ENCODE data around the gene KCTD16.

Gene KCTD16

DNA sequence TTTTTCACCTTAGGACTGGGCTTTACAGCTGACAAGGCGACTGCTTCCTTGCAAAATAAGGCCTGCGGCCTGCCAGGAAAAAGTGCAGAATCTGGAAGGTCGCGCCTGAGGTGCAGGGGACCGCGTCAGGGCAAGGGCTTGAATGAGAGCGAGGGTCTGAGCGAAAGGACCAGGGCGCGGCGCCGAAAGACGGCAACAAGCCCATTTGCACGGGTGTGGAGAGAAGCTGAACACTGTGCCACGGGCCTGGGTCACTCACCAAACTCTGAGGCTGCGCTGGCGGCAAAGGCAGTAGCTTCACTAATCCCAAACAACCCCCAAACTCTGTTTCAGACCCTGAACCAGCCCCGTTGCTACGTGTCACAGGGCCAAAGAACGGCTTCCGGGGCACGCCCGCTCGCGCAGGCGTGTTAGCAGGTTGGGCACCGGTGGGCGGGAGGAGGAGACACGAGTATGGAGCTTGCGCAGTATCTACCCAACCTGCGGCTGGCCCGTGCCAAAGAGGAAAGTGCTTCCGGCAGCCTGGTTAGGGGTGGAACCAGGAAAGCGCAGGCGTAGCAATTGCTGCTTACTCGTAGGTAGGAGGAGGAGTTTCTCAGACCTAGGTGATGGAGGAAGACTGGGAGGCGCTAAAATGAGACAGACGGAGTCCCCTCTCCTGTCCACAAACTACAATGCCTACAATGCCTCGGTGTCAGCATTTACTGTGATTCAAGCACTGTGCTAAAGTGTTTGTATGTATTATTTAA is at the start of gene KCTD16, which contains the start of gene YIPF5:
TSS of gene KCTD16 (plus strand) at position 598 of the 749 bp plus-strand sequence.
TSS of gene YIPF5 (minus strand) at position 384 of the 749 bp plus-strand sequence. CDS start 704 bp downstream, outside the sequence.
- Mint-ChIP-seq H3K27me3 (ENCODE audit: low read depth, poor library complexity) (peaks cover 3% of the 10 kb centered on the region), H3K4me1 (peaks cover 35% of the 10 kb centered on the region), H3K4me3 (peak within 1 kb of the TSS; percentile 94), H3K27ac (peak within 1 kb of the TSS; percentile 96), H3K36me3 (ENCODE audit: low read depth) (peaks cover 23% of the 10 kb centered on the region), H3K9me3 (no peaks in the 10 kb centered on the region)
- peak; percentile 91 for DNase-seq
- TF ChIP-seq, protein P1, sequence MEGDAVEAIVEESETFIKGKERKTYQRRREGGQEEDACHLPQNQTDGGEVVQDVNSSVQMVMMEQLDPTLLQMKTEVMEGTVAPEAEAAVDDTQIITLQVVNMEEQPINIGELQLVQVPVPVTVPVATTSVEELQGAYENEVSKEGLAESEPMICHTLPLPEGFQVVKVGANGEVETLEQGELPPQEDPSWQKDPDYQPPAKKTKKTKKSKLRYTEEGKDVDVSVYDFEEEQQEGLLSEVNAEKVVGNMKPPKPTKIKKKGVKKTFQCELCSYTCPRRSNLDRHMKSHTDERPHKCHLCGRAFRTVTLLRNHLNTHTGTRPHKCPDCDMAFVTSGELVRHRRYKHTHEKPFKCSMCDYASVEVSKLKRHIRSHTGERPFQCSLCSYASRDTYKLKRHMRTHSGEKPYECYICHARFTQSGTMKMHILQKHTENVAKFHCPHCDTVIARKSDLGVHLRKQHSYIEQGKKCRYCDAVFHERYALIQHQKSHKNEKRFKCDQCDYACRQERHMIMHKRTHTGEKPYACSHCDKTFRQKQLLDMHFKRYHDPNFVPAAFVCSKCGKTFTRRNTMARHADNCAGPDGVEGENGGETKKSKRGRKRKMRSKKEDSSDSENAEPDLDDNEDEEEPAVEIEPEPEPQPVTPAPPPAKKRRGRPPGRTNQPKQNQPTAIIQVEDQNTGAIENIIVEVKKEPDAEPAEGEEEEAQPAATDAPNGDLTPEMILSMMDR (IDR thresholded peaks at IDR 0.05): no peak

DNA sequence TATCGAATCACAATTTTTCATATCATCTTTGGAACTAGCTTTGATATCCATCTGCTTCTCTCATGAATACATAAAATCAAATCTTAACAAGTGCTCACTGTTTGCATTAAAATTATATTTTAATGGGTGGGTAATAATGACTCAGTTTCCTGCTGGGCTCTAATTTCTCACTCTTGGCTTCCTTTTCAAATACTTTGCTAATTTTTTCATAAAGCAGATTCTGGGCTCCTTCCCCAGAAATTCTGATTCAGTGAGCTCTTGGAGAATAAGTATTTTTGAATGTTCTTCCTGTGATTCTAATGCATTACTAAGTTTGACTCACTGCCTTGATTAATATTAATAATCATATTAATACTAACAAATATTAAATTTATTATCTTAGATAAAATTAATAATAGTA is 49.1 kb upstream of the KCTD16 start:
- DNase-seq: no peak
- H3K27me3 Mint-ChIP-seq (ENCODE audit: low read depth, poor library complexity): no peaks in the 10 kb centered on the region
- H3K4me1 Mint-ChIP-seq: peaks cover 6% of the 10 kb centered on the region
- TF ChIP-seq, protein P1 (IDR thresholded peaks at IDR 0.05): no peak
- no peaks in the 10 kb centered on the region for H3K36me3 Mint-ChIP-seq (ENCODE audit: low read depth)
- no peak overlapping the region for H3K4me3 Mint-ChIP-seq
- peaks cover 11% of the 10 kb centered on the region for H3K9me3 Mint-ChIP-seq
- no peak overlapping the region for H3K27ac Mint-ChIP-seq

DNA sequence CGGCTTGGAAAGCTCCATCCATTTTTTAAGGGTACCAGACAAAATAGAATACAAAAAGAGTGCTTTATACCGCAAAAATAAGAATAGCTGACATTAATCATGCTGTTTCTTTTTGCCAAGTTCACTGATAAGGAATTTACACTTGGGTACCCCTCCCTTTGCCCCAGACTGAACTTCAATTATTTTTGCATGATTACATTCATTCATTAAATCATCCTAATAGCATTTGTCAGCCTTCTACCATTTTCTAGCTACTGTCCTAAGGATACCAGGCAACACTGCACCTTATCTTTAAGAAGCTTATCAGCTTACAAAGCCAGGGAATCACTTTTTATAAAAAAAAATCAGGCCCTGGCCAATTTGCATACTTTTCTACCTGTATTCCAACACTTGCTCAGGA is 48.6 kb upstream of the KCTD16 start:
- Mint-ChIP-seq H3K9me3 (peaks cover 11% of the 10 kb centered on the region), H3K4me3 (no peak overlapping the region), H3K4me1 (peaks cover 6% of the 10 kb centered on the region), H3K36me3 (ENCODE audit: low read depth) (no peaks in the 10 kb centered on the region), H3K27me3 (ENCODE audit: low read depth, poor library complexity) (no peaks in the 10 kb centered on the region), H3K27ac (no peak overlapping the region)
- TF ChIP-seq, protein P1 (IDR thresholded peaks at IDR 0.05): no peak
- DNase-seq: no peak

DNA sequence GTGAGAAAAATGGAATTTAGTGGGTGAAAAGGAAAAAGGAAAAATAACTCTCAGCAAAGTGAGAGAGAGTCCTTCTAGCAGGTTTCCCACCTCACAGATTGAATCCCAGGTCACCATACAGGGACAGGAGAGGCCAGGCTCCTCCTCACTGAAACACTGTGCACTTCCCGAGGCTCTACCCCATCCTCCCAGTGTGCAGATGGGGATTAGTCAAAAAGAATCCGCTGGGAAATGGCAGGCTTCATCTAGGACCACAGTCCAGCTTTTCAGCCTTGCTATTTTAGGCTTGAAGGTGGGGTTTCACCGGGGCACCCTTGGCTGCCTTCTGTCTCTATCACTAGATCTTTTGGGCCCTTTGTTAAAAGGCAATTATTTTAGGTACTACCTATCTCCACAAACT is 48.0 kb upstream of the KCTD16 start:
- Mint-ChIP-seq H3K4me1 (peaks cover 1% of the 10 kb centered on the region), H3K4me3 (no peak overlapping the region), H3K27me3 (ENCODE audit: low read depth, poor library complexity) (no peaks in the 10 kb centered on the region), H3K36me3 (ENCODE audit: low read depth) (no peaks in the 10 kb centered on the region), H3K27ac (no peak overlapping the region), H3K9me3 (peaks cover 11% of the 10 kb centered on the region)
- TF ChIP-seq, protein P1 (IDR thresholded peaks at IDR 0.05): no peak
- DNase-seq: no peak

DNA sequence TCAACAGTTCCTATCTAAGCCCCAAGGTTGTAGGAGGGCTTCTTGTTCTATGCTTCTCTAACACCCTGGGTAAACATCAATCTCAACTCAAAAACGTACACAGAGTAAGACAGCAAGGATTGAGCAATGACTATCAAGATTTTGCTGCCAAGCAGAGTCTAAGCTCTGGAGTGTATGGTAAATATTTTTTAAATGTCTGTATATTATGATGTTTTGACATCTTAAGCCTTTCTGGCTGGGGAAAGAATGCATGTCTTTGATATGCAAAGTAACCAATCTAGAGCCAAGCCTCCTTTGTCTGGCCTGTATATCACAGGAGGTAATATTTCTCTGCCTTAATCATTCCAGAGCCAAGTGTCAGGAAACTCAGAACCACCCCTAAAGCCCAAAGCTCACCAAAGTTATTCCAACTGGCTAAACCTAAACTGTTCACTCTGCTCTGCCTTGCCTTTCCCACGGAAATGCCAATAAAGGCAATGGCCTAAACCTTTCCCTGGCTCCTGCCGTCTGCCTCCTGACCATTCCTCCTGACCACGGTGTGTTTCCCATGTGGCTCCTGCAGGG is 45.4 kb upstream of the KCTD16 start:
- H3K36me3 Mint-ChIP-seq (ENCODE audit: low read depth): no peaks in the 10 kb centered on the region
- H3K27me3 Mint-ChIP-seq (ENCODE audit: low read depth, poor library complexity): no peaks in the 10 kb centered on the region
- no peak overlapping the region for H3K27ac Mint-ChIP-seq
- H3K9me3 Mint-ChIP-seq: peaks cover 2% of the 10 kb centered on the region
- TF ChIP-seq, protein P1 (IDR thresholded peaks at IDR 0.05): no peak
- DNase-seq: no peak
- H3K4me3 Mint-ChIP-seq: no peak overlapping the region
- H3K4me1 Mint-ChIP-seq: peaks cover 8% of the 10 kb centered on the region

Data from nephron progenitor cell (in vitro differentiated cells).